ENCODE results near the gene AP1B1.
"Not testable (repeated sequence)": the region's sequence is repeated elsewhere in the genome, so short reads cannot be mapped to it uniquely, and the experiment has no call there.

Gene AP1B1

DNA sequence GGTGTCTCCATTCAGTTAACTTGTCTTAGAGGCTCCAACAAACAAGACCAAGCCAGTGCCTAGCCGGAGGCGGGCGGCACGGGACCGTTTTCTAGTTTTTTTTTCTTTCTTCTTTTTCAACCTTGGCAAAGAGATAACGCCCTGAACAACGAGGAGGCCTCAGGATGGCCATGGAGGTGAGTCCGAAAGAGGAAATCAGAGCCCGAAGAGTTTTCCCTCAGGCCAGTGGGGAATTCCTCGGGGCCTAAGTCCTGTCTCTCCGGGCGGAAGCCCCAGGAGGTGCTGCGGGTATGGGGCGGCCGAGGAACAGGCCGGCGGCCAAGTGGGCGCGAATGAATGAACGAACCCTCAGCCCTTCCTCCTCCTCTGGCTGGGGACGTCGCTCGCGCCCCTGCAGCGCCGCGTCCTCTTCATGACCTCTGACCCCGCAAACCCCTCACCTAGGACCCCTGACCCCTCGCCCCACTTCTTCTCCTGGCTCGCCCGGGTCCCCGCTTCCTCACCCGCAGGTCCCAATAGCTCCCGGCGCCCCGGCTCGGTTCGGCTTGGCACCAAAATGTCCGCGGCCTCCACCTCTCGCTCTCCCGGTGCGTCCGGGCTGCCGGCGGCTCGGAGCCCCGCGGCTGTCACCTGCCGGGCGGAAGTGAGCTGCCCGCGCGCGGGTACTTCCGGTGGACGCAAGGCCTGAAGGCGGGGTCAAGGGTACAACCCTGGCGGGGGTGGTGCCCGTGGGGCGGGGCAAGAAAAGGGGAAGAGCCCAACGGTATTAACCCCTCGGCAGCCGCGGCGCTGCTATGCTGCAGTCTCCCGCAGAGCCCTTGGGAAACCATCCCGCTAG, at the start of gene AP1B1:
Gene AP1B1 (minus strand): TSS at position 650 of the 838 bp plus-strand sequence. CDS start 21,327 bp downstream, outside the sequence.
- Histone ChIP-seq H3K79me2 (ENCODE audit: control insufficient read depth, insufficient read depth, low read length, unreplicated experiment) (peaks cover 26% of the 10 kb centered on the region), H3K4me1 (ENCODE audit: control insufficient read depth, insufficient read depth, low read length, unreplicated experiment) (no peaks in the 10 kb centered on the region)

DNA sequence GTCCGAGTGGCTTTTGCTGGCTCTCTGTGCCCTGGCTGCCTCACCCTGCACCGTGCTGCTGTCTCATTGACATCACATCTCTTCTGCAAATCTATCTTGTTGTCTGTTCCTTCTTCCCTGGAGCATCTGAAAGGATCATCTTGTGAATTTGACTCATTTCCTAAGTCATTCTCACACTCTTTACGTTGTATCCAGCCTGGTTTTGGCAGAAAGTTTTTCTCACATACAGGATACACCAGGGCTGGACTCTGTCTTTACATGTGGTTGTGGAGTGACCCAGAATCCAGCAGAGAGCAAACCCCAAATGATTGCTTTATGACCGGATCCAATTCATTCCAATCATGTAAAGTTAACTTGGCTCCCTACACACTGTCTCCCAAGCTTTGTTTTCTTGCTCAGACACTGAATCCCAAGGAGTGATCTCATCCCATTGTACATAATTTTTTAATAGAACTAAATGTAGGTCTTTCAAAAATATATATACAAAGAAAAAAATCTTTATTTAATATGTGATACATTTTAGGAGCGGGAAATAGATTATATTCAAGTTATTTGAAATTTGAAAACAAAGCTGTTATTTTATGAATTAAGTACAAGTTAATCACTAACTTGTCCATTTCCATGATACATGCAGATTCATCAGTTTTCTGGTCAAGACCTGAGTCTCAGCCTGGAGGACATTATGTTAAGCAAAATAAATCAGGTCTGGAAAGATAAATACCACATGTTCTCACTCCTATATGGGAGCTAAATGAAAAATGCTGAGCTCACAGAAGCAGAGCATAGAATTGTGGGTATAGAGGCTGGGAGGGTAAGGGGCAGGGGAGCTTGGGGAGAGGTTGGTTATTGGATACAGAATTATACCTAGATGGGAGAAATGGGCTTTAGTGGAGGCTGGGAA, 47.1 kb upstream of the AP1B1 start:
- Histone ChIP-seq H2AFZ (ENCODE audit: low read length, unreplicated experiment) (no peak overlapping the region), H3K36me3 (ENCODE audit: insufficient read depth, low read length) (no peaks in the 10 kb centered on the region), H3K79me2 (ENCODE audit: control insufficient read depth, insufficient read depth, low read length, unreplicated experiment) (no peaks in the 10 kb centered on the region), H3K4me1 (ENCODE audit: control insufficient read depth, insufficient read depth, low read length, unreplicated experiment) (no peaks in the 10 kb centered on the region), H3K4me3 (ENCODE audit: low read depth, low read length) (no peak overlapping the region), H3K27ac (ENCODE audit: low read depth, low read length) (no peak overlapping the region), H3K27me3 (ENCODE audit: insufficient read depth, low read length) (peaks cover 11% of the 10 kb centered on the region; the same call in 1 of the 2 replicates)

More for the DNA sequence above, at the start of gene AP1B1:
- peak within 1 kb of the TSS; percentile 68 for H2AFZ ChIP-seq (ENCODE audit: low read length, unreplicated experiment)
- peak within 1 kb of the TSS; percentile 92 for H3K4me3 ChIP-seq (ENCODE audit: low read depth, low read length)
- peak within 1 kb of the TSS; percentile 37; the same call in 1 of the 2 replicates for H3K27ac ChIP-seq (ENCODE audit: low read depth, low read length)
- no peaks in the 10 kb centered on the region for H3K36me3 ChIP-seq (ENCODE audit: insufficient read depth, low read length)
- no peaks in the 10 kb centered on the region for H3K27me3 ChIP-seq (ENCODE audit: insufficient read depth, low read length)

DNA sequence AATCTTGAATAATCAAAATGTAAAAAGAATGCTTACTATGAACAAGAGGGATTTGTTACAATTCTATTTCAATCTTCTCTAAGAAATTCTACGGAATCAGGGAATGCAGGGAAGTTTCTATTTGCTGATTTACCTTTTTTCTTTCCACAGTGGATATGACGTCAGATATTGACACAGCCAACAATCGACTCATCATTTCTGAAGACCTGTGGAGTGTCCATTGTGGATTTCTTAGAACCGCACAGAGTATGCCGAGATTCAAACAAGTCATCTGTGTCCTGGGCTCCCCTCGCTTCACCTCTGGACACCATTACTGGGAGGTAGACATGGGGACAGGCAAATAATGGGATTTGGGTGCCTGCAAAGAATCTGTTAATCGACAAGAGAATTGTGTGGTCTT, 45.9 kb upstream of the AP1B1 start:
- Histone ChIP-seq H3K4me3 (ENCODE audit: low read depth, low read length) (no peak overlapping the region), H3K79me2 (ENCODE audit: control insufficient read depth, insufficient read depth, low read length, unreplicated experiment) (no peaks in the 10 kb centered on the region), H3K27me3 (ENCODE audit: insufficient read depth, low read length) (peaks cover 11% of the 10 kb centered on the region; the same call in 1 of the 2 replicates), H3K27ac (ENCODE audit: low read depth, low read length) (no peak overlapping the region), H2AFZ (ENCODE audit: low read length, unreplicated experiment) (no peak overlapping the region), H3K4me1 (ENCODE audit: control insufficient read depth, insufficient read depth, low read length, unreplicated experiment) (no peaks in the 10 kb centered on the region), H3K36me3 (ENCODE audit: insufficient read depth, low read length) (no peaks in the 10 kb centered on the region)

DNA sequence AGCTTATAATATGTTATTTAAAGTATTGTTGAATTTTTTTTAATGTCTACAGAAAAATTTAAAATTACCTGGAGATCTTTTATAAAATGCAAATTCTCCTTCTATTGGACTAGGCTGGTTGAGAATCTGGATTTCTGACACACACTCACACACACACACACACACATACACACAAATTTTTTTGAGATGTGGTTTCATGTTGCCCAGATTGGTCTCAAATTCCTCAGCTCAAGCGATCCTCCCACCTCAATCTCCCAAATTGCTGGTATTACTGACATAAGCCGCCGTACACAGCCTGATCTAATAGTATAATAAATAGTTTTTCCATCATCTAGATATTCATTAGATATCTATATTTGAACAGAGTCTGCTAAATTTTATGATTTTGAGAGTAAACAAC, 45.5 kb upstream of the AP1B1 start:
- Histone ChIP-seq H2AFZ (ENCODE audit: low read length, unreplicated experiment) (no peak overlapping the region), H3K4me1 (ENCODE audit: control insufficient read depth, insufficient read depth, low read length, unreplicated experiment) (no peaks in the 10 kb centered on the region), H3K27me3 (ENCODE audit: insufficient read depth, low read length) (peaks cover 11% of the 10 kb centered on the region; the same call in 1 of the 2 replicates), H3K4me3 (ENCODE audit: low read depth, low read length) (no peak overlapping the region), H3K36me3 (ENCODE audit: insufficient read depth, low read length) (no peaks in the 10 kb centered on the region), H3K27ac (ENCODE audit: low read depth, low read length) (no peak overlapping the region), H3K79me2 (ENCODE audit: control insufficient read depth, insufficient read depth, low read length, unreplicated experiment) (no peaks in the 10 kb centered on the region)

DNA sequence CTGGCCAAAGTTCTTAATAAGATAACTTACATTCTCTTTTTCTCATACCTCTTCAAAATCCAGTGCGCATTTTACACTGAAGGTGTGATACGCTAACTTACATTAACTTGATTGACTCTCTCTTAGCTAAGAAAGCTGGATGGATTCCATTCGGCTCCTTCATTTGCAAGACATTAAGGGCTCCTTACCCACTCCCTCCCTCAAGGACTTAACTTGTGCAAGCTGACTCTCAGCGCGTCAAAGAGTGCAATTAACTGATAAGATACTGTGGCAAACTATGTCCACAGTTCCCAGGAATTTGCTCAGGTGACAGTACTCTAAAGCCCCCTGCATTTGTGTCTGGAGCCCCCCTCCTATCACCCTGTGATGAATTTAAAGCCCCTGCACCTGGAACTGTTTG, 43.6 kb upstream of the AP1B1 start:
- Histone ChIP-seq H2AFZ (ENCODE audit: low read length, unreplicated experiment) (no peak overlapping the region), H3K4me3 (ENCODE audit: low read depth, low read length) (no peak overlapping the region), H3K27ac (ENCODE audit: low read depth, low read length) (no peak overlapping the region), H3K79me2 (ENCODE audit: control insufficient read depth, insufficient read depth, low read length, unreplicated experiment) (no peaks in the 10 kb centered on the region), H3K4me1 (ENCODE audit: control insufficient read depth, insufficient read depth, low read length, unreplicated experiment) (no peaks in the 10 kb centered on the region), H3K27me3 (ENCODE audit: insufficient read depth, low read length) (peaks cover 11% of the 10 kb centered on the region; the same call in 1 of the 2 replicates), H3K36me3 (ENCODE audit: insufficient read depth, low read length) (no peaks in the 10 kb centered on the region)

DNA sequence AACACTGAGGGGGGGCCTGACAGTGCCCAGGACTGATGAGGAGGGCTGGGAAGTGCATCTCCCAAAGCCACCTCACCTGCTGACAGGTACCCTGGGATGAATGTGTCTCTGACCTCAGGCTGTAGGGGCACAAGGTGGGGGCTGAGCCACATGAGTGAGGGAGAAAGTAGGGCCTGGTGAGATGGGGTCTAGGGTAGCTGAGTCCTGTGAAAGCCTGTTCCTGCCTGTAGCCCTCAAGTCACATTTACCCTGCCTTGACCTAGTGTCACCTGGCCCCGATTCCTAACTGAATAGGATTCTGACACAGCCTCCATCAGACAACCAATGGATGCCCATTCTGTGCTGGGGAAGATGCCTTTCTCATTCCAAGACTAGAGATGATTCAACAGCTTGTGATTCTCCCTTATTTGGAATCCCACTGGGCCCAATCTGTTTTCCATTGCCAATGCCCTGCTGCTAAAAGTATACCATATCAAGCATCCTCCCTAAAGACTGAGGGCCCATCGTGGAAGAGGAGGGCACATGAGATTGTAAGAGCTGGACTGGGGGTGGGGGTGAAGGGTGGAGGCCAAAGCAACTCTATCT, 38.9 kb upstream of the AP1B1 start:
- no peaks in the 10 kb centered on the region for H3K4me1 ChIP-seq (ENCODE audit: control insufficient read depth, insufficient read depth, low read length, unreplicated experiment)
- no peak overlapping the region for H3K27ac ChIP-seq (ENCODE audit: low read depth, low read length)
- no peaks in the 10 kb centered on the region for H3K36me3 ChIP-seq (ENCODE audit: insufficient read depth, low read length)
- no peaks in the 10 kb centered on the region for H3K79me2 ChIP-seq (ENCODE audit: control insufficient read depth, insufficient read depth, low read length, unreplicated experiment)
- H2AFZ ChIP-seq (ENCODE audit: low read length, unreplicated experiment) = no peak overlapping the region
- no peak overlapping the region for H3K4me3 ChIP-seq (ENCODE audit: low read depth, low read length)
- H3K27me3 ChIP-seq (ENCODE audit: insufficient read depth, low read length) = peaks cover 6% of the 10 kb centered on the region; the same call in 1 of the 2 replicates

- H3K27ac ChIP-seq (ENCODE audit: low read depth, low read length) = no peak overlapping the region
- H3K4me3 ChIP-seq (ENCODE audit: low read depth, low read length) = no peak overlapping the region
- no peaks in the 10 kb centered on the region for H3K4me1 ChIP-seq (ENCODE audit: control insufficient read depth, insufficient read depth, low read length, unreplicated experiment)
- H2AFZ ChIP-seq (ENCODE audit: low read length, unreplicated experiment) = no peak overlapping the region
- no peaks in the 10 kb centered on the region for H3K79me2 ChIP-seq (ENCODE audit: control insufficient read depth, insufficient read depth, low read length, unreplicated experiment)
- H3K36me3 ChIP-seq (ENCODE audit: insufficient read depth, low read length) = no peaks in the 10 kb centered on the region
- H3K27me3 ChIP-seq (ENCODE audit: insufficient read depth, low read length) = peaks cover 6% of the 10 kb centered on the region; the same call in 1 of the 2 replicates
These were observed 38.1 kb upstream of the AP1B1 start for GRCh38 chr22:29426476-29426875.

GRCh38 chr22:29418704-29419103, 30.3 kb upstream of the AP1B1 start:
- not testable (repeated sequence) for H3K4me1 ChIP-seq (ENCODE audit: control insufficient read depth, insufficient read depth, low read length, unreplicated experiment); H2AFZ ChIP-seq (ENCODE audit: low read length, unreplicated experiment); H3K27me3 ChIP-seq (ENCODE audit: insufficient read depth, low read length); H3K79me2 ChIP-seq (ENCODE audit: control insufficient read depth, insufficient read depth, low read length, unreplicated experiment); H3K36me3 ChIP-seq (ENCODE audit: insufficient read depth, low read length); H3K4me3 ChIP-seq (ENCODE audit: low read depth, low read length); H3K27ac ChIP-seq (ENCODE audit: low read depth, low read length)

GRCh38 chr22:29414951-29415591, 26.7 kb upstream of the AP1B1 start:
- not testable (repeated sequence) for H3K36me3 ChIP-seq (ENCODE audit: insufficient read depth, low read length); H3K79me2 ChIP-seq (ENCODE audit: control insufficient read depth, insufficient read depth, low read length, unreplicated experiment); H3K27me3 ChIP-seq (ENCODE audit: insufficient read depth, low read length); H3K4me1 ChIP-seq (ENCODE audit: control insufficient read depth, insufficient read depth, low read length, unreplicated experiment)
- H3K27ac ChIP-seq (ENCODE audit: low read depth, low read length) = peak overlapping the region; percentile 53
- peak overlapping the region; percentile 86 for H2AFZ ChIP-seq (ENCODE audit: low read length, unreplicated experiment)
- H3K4me3 ChIP-seq (ENCODE audit: low read depth, low read length) = peak overlapping the region; percentile 81

GRCh38 chr22:29412772-29413171, 24.4 kb upstream of the AP1B1 start:
- H3K27ac ChIP-seq (ENCODE audit: low read depth, low read length); H3K27me3 ChIP-seq (ENCODE audit: insufficient read depth, low read length); H3K36me3 ChIP-seq (ENCODE audit: insufficient read depth, low read length); H2AFZ ChIP-seq (ENCODE audit: low read length, unreplicated experiment); H3K4me3 ChIP-seq (ENCODE audit: low read depth, low read length); H3K4me1 ChIP-seq (ENCODE audit: control insufficient read depth, insufficient read depth, low read length, unreplicated experiment); H3K79me2 ChIP-seq (ENCODE audit: control insufficient read depth, insufficient read depth, low read length, unreplicated experiment): not testable (repeated sequence)
